GM10248 (cell line): ENCODE measurements around the gene SLC25A53.

Source experiments
- CTCF ChIA-PET: fragments of 300-600 bp; sonication (Branson Sonifier 250); formaldehyde crosslinking; extraction: SDS; loops from one replicate; lab custom pipeline; 2021; ENCODE audit warnings: antibody characterized with exemption; lab: Yijun Ruan, JAX
- POLR2A ChIA-PET: fragments of 350-650 bp; sonication (Branson Sonifier 250); formaldehyde crosslinking; extraction: SDS; loops from one replicate; lab custom pipeline; 2020; ENCODE audit warnings: antibody characterized with exemption; lab: Yijun Ruan, JAX
- DNase-seq: peaks from one replicate; pipeline ENCODE4 v3.0.0; 2012; ENCODE audit errors: extremely low spot score
- TF ChIP-seq, protein P1 (sequence below): IDR thresholded peaks from 2 replicates; pipeline ENCODE4 v1.5.1; 2012; ENCODE audit warnings: mild to moderate bottlenecking, low read depth; ENCODE audit errors: extremely low read depth, missing control alignments, control extremely low read depth

The SLC25A53 gene

GRCh38 chrX:104105330-104106262 lies 51.2 kb downstream of the SLC25A53 start:
- DNase-seq, result no peak
- POLR2A ChIA-PET, result no interaction called here

DNA sequence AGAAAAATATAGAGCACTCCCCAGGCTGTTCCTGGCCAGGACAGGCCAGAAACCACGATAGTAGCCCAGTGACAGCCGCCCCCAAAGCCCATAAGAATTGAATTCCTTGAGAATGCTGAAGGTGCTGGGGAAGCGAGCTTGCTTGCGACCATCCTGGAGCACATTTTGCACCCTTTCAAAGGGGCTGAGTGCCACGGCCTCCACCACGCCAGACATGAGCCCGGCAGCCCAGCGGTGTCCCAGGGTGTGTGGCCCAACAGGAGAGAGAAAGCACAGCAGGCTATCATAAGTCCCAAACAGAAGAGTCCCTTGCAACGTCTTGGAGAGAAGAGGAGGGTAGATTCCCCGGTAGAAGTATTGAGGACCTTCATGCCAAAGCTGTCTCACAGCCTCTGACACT lies 52.1 kb downstream of the SLC25A53 start:
- CTCF ChIA-PET, result interaction anchor here (1.1 kb wide), 1 partner anchor 9 kb away, joined by 3 read pairs; no protein-coding TSS in a partner anchor
- TF ChIP-seq, protein P1, sequence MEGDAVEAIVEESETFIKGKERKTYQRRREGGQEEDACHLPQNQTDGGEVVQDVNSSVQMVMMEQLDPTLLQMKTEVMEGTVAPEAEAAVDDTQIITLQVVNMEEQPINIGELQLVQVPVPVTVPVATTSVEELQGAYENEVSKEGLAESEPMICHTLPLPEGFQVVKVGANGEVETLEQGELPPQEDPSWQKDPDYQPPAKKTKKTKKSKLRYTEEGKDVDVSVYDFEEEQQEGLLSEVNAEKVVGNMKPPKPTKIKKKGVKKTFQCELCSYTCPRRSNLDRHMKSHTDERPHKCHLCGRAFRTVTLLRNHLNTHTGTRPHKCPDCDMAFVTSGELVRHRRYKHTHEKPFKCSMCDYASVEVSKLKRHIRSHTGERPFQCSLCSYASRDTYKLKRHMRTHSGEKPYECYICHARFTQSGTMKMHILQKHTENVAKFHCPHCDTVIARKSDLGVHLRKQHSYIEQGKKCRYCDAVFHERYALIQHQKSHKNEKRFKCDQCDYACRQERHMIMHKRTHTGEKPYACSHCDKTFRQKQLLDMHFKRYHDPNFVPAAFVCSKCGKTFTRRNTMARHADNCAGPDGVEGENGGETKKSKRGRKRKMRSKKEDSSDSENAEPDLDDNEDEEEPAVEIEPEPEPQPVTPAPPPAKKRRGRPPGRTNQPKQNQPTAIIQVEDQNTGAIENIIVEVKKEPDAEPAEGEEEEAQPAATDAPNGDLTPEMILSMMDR, result no peak
- POLR2A ChIA-PET, result no interaction called here
- no peak for DNase-seq

More at GRCh38 chrX:104105330-104106262, 51.2 kb downstream of the SLC25A53 start:
- TF ChIP-seq, protein P1, result no peak
- CTCF ChIA-PET, result interaction anchor here (1.1 kb wide), 1 partner anchor 8 kb away, joined by 3 read pairs; no protein-coding TSS in a partner anchor

DNA sequence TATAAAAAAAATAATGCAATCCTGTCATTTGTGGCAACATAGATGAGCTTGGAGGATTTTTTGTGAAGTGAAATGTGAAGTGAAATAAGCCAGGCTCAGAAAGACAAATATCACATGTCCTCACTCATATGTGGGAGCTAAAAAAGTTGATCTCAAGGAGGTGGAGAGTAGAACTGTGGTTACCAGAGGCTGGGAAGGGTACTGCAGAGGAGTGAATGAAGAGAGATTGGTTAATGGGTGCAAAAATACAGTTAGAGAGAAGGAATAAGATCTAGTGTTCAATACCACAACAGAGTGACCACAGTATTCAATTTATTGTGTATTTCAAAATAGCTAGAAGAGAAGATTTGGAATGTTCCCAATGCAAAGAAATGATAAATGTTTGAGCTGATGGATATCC lies 57.9 kb downstream of the SLC25A53 start:
- POLR2A ChIA-PET, result no interaction called here
- TF ChIP-seq, protein P1, result no peak
- DNase-seq, result no peak
- CTCF ChIA-PET, result interaction anchor here (0.8 to 2.5 kb wide), 4 partner anchors 11 to 38 kb away, joined by 3 to 28 read pairs (median 9); partner anchors contain the start of gene ZCCHC18

GRCh38 chrX:104098151-104098808 lies 58.5 kb downstream of the SLC25A53 start:
- ChIA-PET CTCF (interaction anchor here (0.8 to 2.5 kb wide), 4 partner anchors 12 to 39 kb away, joined by 3 to 28 read pairs (median 9); partner anchors contain the start of gene ZCCHC18), POLR2A (no interaction called here)
- peak; percentile 20 for DNase-seq
- TF ChIP-seq, protein P1, result peak; percentile 52

- POLR2A ChIA-PET, result no interaction called here
- TF ChIP-seq, protein P1, result no peak
- CTCF ChIA-PET, result no interaction called here
- DNase-seq, result no peak
These were observed 70.9 kb downstream of the SLC25A53 start for GRCh38 chrX:104085919-104086318.

DNA sequence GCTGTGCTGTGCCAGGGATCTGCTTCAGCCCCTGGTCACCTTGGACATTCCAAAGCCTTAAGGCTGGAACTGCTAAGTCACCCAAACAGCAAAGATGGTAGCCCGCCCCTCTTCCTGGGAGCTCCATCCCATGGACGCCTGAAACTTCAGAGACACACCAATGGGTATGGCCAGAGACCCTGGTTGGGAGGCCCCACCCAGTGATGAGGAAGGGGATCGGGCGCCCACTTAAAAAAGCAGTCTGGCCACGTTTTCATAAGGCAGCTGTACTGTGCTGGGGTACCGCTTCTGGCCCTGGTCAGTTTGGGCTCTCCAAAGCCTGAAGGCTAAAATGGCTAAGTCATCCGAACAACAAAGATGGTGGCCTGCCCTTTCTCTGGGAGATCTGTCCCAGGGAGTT lies 71.3 kb downstream of the SLC25A53 start:
- CTCF ChIA-PET, result no interaction called here
- POLR2A ChIA-PET, result no interaction called here
- TF ChIP-seq, protein P1, result no peak
- DNase-seq, result no peak
